ENCODE results near the gene EPN1. TPM values are rescaled to one million over a fixed set of nuclear protein-coding genes. Genes with fewer than 3 reads are reported as not detected.
A peak's percentile ranks its signal among the peaks of the same experiment; 100 is the strongest.

Gene EPN1
- total RNA-seq, 1 donor from 2014 or later, result 115 TPM

DNA sequence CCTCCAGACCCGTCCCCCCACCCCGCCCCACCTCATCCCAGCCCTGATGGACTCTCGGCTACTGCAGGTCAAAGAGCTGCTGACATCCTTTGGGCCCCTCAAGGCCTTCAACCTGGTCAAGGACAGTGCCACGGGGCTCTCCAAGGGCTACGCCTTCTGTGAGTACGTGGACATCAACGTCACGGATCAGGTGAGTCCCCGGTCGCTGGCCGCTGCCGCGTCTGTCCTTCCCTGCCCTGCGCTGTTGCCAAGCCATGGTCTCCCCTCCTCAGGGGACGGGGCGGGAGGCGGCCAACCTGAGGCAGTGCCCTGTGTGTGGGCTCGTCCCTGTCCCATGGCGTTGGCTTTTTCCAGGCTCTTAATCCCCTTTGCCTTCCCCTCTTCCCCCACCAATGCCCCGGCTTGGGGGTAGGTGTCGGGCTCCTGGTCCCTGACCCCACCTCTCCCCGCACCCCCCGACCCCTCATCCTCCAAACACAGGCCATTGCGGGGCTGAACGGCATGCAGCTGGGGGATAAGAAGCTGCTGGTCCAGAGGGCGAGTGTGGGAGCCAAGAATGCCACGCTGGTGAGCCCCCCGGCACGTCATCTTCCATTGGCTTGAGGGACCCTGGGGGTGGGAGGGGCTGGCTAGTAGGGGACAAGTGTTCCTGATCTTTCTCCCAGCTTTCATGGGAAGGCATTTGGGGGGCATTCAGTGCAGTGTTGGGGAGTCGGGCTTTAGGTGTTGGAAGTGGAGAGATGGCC is 6.2 kb upstream of the EPN1 start:
- no peak for DNase-seq (ENCODE audit: low spot score, unreplicated experiment)
- H3K36me3 Mint-ChIP-seq (ENCODE audit: insufficient read depth), result peaks cover 13% of the 10 kb centered on the region
- no peaks in the 10 kb centered on the region for H3K9me3 Mint-ChIP-seq (ENCODE audit: low read depth)

DNA sequence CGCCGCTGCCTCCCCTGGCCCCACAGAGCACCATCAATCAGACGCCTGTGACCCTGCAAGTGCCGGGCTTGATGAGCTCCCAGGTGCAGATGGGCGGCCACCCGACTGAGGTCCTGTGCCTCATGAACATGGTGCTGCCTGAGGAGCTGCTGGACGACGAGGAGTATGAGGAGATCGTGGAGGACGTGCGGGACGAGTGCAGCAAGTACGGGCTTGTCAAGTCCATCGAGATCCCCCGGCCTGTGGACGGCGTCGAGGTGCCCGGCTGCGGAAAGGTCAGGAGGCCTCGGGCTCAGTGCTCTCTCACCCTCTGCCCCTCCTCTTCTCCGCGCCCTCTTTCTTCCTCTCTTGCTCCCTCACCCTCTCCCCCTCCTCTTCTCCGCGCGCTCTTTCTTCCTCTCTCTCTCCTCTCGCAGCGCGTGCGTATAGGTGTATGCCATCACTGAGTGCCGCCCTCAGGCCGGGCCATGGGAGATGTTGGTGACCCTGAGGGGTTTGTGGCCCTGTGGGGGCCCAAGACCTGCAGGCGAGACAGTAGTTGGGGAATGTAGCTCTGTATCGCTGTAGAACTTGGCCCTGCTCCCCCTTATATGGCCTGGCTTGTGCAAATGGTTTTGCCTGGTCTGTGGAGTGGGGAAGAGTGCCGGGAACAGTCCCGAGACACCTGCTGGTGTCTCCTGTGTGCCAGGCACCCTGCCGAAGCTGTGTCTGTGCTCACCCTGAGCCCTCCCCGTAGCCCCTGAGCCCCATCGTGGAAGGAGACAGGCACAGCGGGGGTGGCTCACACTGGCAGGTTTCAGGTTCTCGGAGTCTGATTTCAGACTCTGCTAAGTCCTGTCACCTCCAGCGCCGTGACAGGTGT is 5.4 kb upstream of the EPN1 start:
- Mint-ChIP-seq H3K9me3 (ENCODE audit: low read depth) (no peaks in the 10 kb centered on the region), H3K27me3 (no peaks in the 10 kb centered on the region), H3K4me3 (ENCODE audit: low read depth) (no peak overlapping the region), H3K36me3 (ENCODE audit: insufficient read depth) (peaks cover 14% of the 10 kb centered on the region), H3K27ac (peak overlapping the region; percentile 10), H3K4me1 (ENCODE audit: low read depth) (peaks cover 9% of the 10 kb centered on the region)
- no peak for DNase-seq (ENCODE audit: low spot score, unreplicated experiment)
- TF ChIP-seq CTCF (IDR thresholded peaks at IDR 0.05; ENCODE audit: unreplicated experiment), result no peak

More for the DNA sequence above, 6.2 kb upstream of the EPN1 start:
- no peak overlapping the region for H3K4me3 Mint-ChIP-seq (ENCODE audit: low read depth)
- peaks cover 5% of the 10 kb centered on the region for H3K4me1 Mint-ChIP-seq (ENCODE audit: low read depth)
- no peak for TF ChIP-seq CTCF (IDR thresholded peaks at IDR 0.05; ENCODE audit: unreplicated experiment)
- H3K27ac Mint-ChIP-seq, result no peak overlapping the region
- H3K27me3 Mint-ChIP-seq, result no peaks in the 10 kb centered on the region

DNA sequence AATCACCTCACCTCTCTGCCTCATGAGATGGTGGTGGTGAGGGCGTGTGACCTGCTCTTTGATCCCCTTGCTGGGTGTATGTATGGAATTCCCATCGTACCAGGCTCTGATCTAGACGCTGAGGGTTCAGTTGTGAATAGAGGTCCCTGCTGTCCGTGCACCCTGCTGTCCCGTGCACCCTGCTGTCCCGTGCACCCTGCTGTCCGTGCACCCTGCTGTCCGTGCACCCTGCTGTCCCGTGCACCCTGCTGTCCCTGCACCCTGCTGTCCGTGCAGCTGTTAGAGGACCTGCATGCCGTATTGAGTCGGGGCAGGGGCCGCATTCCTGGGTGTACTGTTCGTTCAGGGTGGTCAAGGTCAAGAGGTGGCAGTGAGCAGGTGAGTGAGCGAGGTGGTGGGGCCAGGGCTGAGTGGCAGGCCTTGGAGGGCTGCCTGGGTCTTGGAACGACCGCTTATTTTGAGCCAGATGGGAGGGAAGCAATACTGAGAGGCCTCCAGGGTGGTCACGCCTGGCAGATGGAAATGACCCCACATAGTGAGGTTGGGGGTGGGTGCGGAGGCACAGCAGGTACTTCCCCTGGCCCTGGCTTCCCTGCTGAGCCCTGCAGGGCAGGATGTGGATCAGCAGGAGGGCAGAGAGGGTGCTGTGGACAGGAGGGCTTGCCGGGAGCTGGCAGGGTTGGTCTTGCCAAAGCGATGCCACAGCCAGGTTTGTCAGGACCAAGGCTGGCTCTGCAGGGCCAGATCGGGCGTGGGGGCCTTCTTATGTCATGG is 4.6 kb upstream of the EPN1 start:
- Mint-ChIP-seq H3K9me3 (ENCODE audit: low read depth) (no peaks in the 10 kb centered on the region), H3K4me3 (ENCODE audit: low read depth) (no peak overlapping the region), H3K36me3 (ENCODE audit: insufficient read depth) (peaks cover 14% of the 10 kb centered on the region), H3K27ac (no peak overlapping the region), H3K27me3 (no peaks in the 10 kb centered on the region), H3K4me1 (ENCODE audit: low read depth) (peaks cover 9% of the 10 kb centered on the region)
- TF ChIP-seq CTCF (IDR thresholded peaks at IDR 0.05; ENCODE audit: unreplicated experiment), result no peak
- no peak for DNase-seq (ENCODE audit: low spot score, unreplicated experiment)

GRCh38 chr19:55671054-55671378 is 4.0 kb upstream of the EPN1 start:
- H3K9me3 Mint-ChIP-seq (ENCODE audit: low read depth), result no peaks in the 10 kb centered on the region
- no peak overlapping the region for H3K4me3 Mint-ChIP-seq (ENCODE audit: low read depth)
- no peak overlapping the region for H3K27ac Mint-ChIP-seq
- DNase-seq (ENCODE audit: low spot score, unreplicated experiment), result no peak
- TF ChIP-seq CTCF (IDR thresholded peaks at IDR 0.05; ENCODE audit: unreplicated experiment), result no peak
- H3K27me3 Mint-ChIP-seq, result no peaks in the 10 kb centered on the region
- peaks cover 11% of the 10 kb centered on the region for H3K36me3 Mint-ChIP-seq (ENCODE audit: insufficient read depth)
- H3K4me1 Mint-ChIP-seq (ENCODE audit: low read depth), result peaks cover 15% of the 10 kb centered on the region

GRCh38 chr19:55672418-55672817 is 2.6 kb upstream of the EPN1 start:
- Mint-ChIP-seq H3K9me3 (ENCODE audit: low read depth) (no peaks in the 10 kb centered on the region), H3K27me3 (no peaks in the 10 kb centered on the region), H3K4me1 (ENCODE audit: low read depth) (peaks cover 25% of the 10 kb centered on the region), H3K27ac (no peak overlapping the region), H3K36me3 (ENCODE audit: insufficient read depth) (peaks cover 11% of the 10 kb centered on the region), H3K4me3 (ENCODE audit: low read depth) (no peak overlapping the region)
- no peak for TF ChIP-seq CTCF (IDR thresholded peaks at IDR 0.05; ENCODE audit: unreplicated experiment)
- no peak for DNase-seq (ENCODE audit: low spot score, unreplicated experiment)

Data from progenitor cell of endocrine pancreas (in vitro differentiated cells).